Caco-2 (cell line): Measurements from ENCODE around the gene FARP1. TPM values are rescaled to one million over a fixed set of nuclear protein-coding genes. Genes with fewer than 3 reads are reported as not detected.

Experiments
- BruUV-seq: library from RNA; stranded (reverse); fragments of 400-500 nt; replicated peaks from 2 replicates; lab custom pipeline; 2021; lab: Mats Ljungman, UMichigan
- CTCF ChIA-PET: fragments of 300-600 bp; sonication (Branson Sonifier 250); formaldehyde crosslinking; loops from one replicate; lab custom pipeline; 2022; ENCODE audit warnings: antibody characterized with exemption; lab: Charles Lee
- POLR2A ChIA-PET: fragments of 300-600 bp; sonication (Branson Sonifier 250); formaldehyde crosslinking; loops from one replicate; lab custom pipeline; 2022; ENCODE audit warnings: antibody characterized with exemption; lab: Charles Lee
- DNase-seq, 2 experiments: peaks; one replicate each; pipeline versions ENCODE4 v3.0.0 to v3.0.0-alpha.2; 2020 to 2022
- H3K27me3 ChIP-seq: replicated peaks from 2 replicates; pipeline ENCODE4 v1.6.0; 2011; ENCODE audit warnings: low read length; ENCODE audit not compliant: control insufficient read depth, insufficient read depth
- H3K36me3 ChIP-seq: 2 replicates; pipeline ENCODE4 v1.5.1; 2011; ENCODE audit warnings: low read length; ENCODE audit not compliant: control insufficient read depth, insufficient read depth
- H3K4me1 ChIP-seq: fragments of 250-450 bp; sonication (Bioruptor Pico); 2 replicates; pipeline ENCODE4 v1.5.1; 2020; ENCODE audit warnings: mild to moderate bottlenecking
- H3K4me3 ChIP-seq: 2 replicates; pipeline ENCODE4 v1.5.1; 2011; ENCODE audit warnings: low read depth, mild to moderate bottlenecking, control low read depth, low read length
- H3K9me3 ChIP-seq: fragments of 250-450 bp; sonication (Bioruptor Pico); 2 replicates; pipeline ENCODE4 v1.5.1; 2020; ENCODE audit warnings: mild to moderate bottlenecking, moderate library complexity
- H3K27ac Mint-ChIP-seq: one replicate; pipeline ENCODE4 v1.8.0; 2022; ENCODE audit warnings: mixed read lengths; ENCODE audit not compliant: unreplicated experiment
- H3K27me3 Mint-ChIP-seq: one replicate; pipeline ENCODE4 v1.8.0; 2022; ENCODE audit warnings: mixed read lengths; ENCODE audit not compliant: insufficient read depth, unreplicated experiment
- H3K36me3 Mint-ChIP-seq: one replicate; pipeline ENCODE4 v1.8.0; 2022; ENCODE audit warnings: mild to moderate bottlenecking, mixed read lengths; ENCODE audit not compliant: insufficient read depth, unreplicated experiment
- H3K4me1 Mint-ChIP-seq: one replicate; pipeline ENCODE4 v1.8.0; 2022; ENCODE audit warnings: low read depth, mixed read lengths; ENCODE audit not compliant: unreplicated experiment
- H3K4me3 Mint-ChIP-seq: one replicate; pipeline ENCODE4 v1.8.0; 2022; ENCODE audit warnings: mild to moderate bottlenecking, moderate library complexity, mixed read lengths; ENCODE audit not compliant: unreplicated experiment
- H3K9me3 Mint-ChIP-seq: one replicate; pipeline ENCODE4 v1.8.0; 2022; ENCODE audit warnings: mixed read lengths; ENCODE audit not compliant: unreplicated experiment
- CTCF ChIP-seq, 2 experiments: fragments of 200-600 bp in 1 of 2; IDR thresholded peaks; 1 replicate in 1 of 2; 2 replicates in 1 of 2; pipeline versions ENCODE4 v1.5.1 to v1.8.0; 2011 to 2022; ENCODE audit warnings: antibody characterized with exemption in 1 of 2, control low read depth in 1 of 2, inconsistent platforms in 1 of 2, low read depth in 1 of 2, low read length in 1 of 2, mild to moderate bottlenecking in 1 of 2, moderate library complexity in 1 of 2; ENCODE audit not compliant: insufficient read depth in 1 of 2, severe bottlenecking in 1 of 2, unreplicated experiment in 1 of 2
- intact Hi-C: fragments of 100-400 bp; cut with micrococcal nuclease; formaldehyde crosslinking; loops from one replicate; pipeline ENCODE4 v1.10.0; 2022; ENCODE audit not compliant: unreplicated experiment
- total RNA-seq: library from RNA; stranded (reverse); gene quantifications from 2 replicates; pipeline ENCODE4 v1.2.3, GENCODE V29; 2022

Gene FARP1
- total RNA-seq, 1 experiment from 2014 or later = 189 TPM

- ChIA-PET CTCF (interaction anchor here (0.5 to 1.5 kb wide), 3 partner anchors 9 to 194 kb away, joined by 3 to 5 read pairs (median 4); no protein-coding TSS in a partner anchor), POLR2A (no interaction called here)
- H3K27me3 Mint-ChIP-seq = no peaks in the 10 kb centered on the region
- no peak overlapping the region for H3K4me3 Mint-ChIP-seq
- H3K4me1 Mint-ChIP-seq = peaks cover 11% of the 10 kb centered on the region
- H3K9me3 Mint-ChIP-seq = no peaks in the 10 kb centered on the region
- BruUV-seq = no TSS peak
- no peak for DNase-seq
- peaks cover 4% of the 10 kb centered on the region for H3K36me3 ChIP-seq
- H3K27me3 ChIP-seq = no peaks in the 10 kb centered on the region
- no peak overlapping the region for H3K27ac Mint-ChIP-seq
- H3K36me3 Mint-ChIP-seq = peaks cover 99% of the 10 kb centered on the region
- intact Hi-C loops = no loop called here
- no peaks in the 10 kb centered on the region for H3K9me3 ChIP-seq
- TF ChIP-seq CTCF (IDR thresholded peaks at IDR 0.05; ENCODE audit: insufficient read depth in 1 of 2, low read depth in 1 of 2, low read length in 1 of 2, severe bottlenecking in 1 of 2, unreplicated experiment in 1 of 2) = no peak
- no peak overlapping the region for H3K4me3 ChIP-seq
- H3K4me1 ChIP-seq = no peaks in the 10 kb centered on the region
These were observed 311.5 kb downstream of the FARP1 start for GRCh38 chr13:98454389-98454881.

- no peaks in the 10 kb centered on the region for H3K27me3 Mint-ChIP-seq
- POLR2A ChIA-PET = no interaction called here
These were observed 313.5 kb downstream of the FARP1 start for GRCh38 chr13:98456413-98456845.

GRCh38 chr13:98457053-98457452 is 314.2 kb downstream of the FARP1 start:
- no peaks in the 10 kb centered on the region for H3K9me3 Mint-ChIP-seq
- Histone ChIP-seq H3K9me3 (no peaks in the 10 kb centered on the region), H3K36me3 (peaks cover 4% of the 10 kb centered on the region), H3K4me1 (no peaks in the 10 kb centered on the region), H3K4me3 (no peak overlapping the region), H3K27me3 (no peaks in the 10 kb centered on the region)
- CTCF ChIA-PET = interaction anchor here (0.7 kb wide), 1 partner anchor 347 kb away, joined by 6 read pairs; no protein-coding TSS in a partner anchor
- H3K4me3 Mint-ChIP-seq = no peak overlapping the region
- BruUV-seq = no TSS peak
- H3K4me1 Mint-ChIP-seq = peaks cover 10% of the 10 kb centered on the region
- no peak overlapping the region for H3K27ac Mint-ChIP-seq
- intact Hi-C loops = no loop called here
- POLR2A ChIA-PET = interaction anchor here (0.6 kb wide), 1 partner anchor 11 kb away, joined by 4 read pairs; no protein-coding TSS in a partner anchor
- no peaks in the 10 kb centered on the region for H3K27me3 Mint-ChIP-seq
- DNase-seq = no peak
- no peak for TF ChIP-seq CTCF (IDR thresholded peaks at IDR 0.05; ENCODE audit: insufficient read depth in 1 of 2, low read depth in 1 of 2, low read length in 1 of 2, severe bottlenecking in 1 of 2, unreplicated experiment in 1 of 2)
- peaks cover 99% of the 10 kb centered on the region for H3K36me3 Mint-ChIP-seq

More at GRCh38 chr13:98456413-98456845, 313.5 kb downstream of the FARP1 start:
- no TSS peak for BruUV-seq
- intact Hi-C loops = no loop called here
- Mint-ChIP-seq H3K36me3 (peaks cover 99% of the 10 kb centered on the region), H3K4me1 (peaks cover 13% of the 10 kb centered on the region), H3K27ac (no peak overlapping the region), H3K4me3 (no peak overlapping the region), H3K9me3 (no peaks in the 10 kb centered on the region)
- CTCF ChIA-PET = no interaction called here
- no peaks in the 10 kb centered on the region for H3K4me1 ChIP-seq
- no peak for DNase-seq
- no peaks in the 10 kb centered on the region for H3K27me3 ChIP-seq
- TF ChIP-seq CTCF (IDR thresholded peaks at IDR 0.05; ENCODE audit: insufficient read depth in 1 of 2, low read depth in 1 of 2, low read length in 1 of 2, severe bottlenecking in 1 of 2, unreplicated experiment in 1 of 2) = no peak
- H3K4me3 ChIP-seq = no peak overlapping the region
- H3K9me3 ChIP-seq = no peaks in the 10 kb centered on the region
- H3K36me3 ChIP-seq = peaks cover 4% of the 10 kb centered on the region
